ENCODE measurements around the gene ANKRD60. TPM values are rescaled to one million over a fixed set of nuclear protein-coding genes. Genes with fewer than 3 reads are reported as not detected.

ANKRD60 gene
- total and polyA plus RNA-seq, 2 of the 4 experiments (the other 2 are of a cell fraction), result not detected

- H3K9ac ChIP-seq (ENCODE audit: low read depth, low read length), result peak overlapping the region; percentile 6; the same call in 1 of the 2 replicates
- H4K5ac ChIP-seq (ENCODE audit: low read depth, low read length), result no peak overlapping the region
- no peak overlapping the region for H4K91ac ChIP-seq (ENCODE audit: insufficient read depth, low read depth, low read length)
- peak; percentile 71 for DNase-seq
- peak; percentile 90 for ATAC-seq (ENCODE audit: low read depth)
- in situ Hi-C loops (cut with MboI; ENCODE audit: low sequenced_read_pairs), result no loop called here
- no peak overlapping the region for H2BK15ac ChIP-seq (ENCODE audit: low read depth, low read length)
- peaks cover 25% of the 10 kb centered on the region for H3K9me1 ChIP-seq (ENCODE audit: insufficient read depth, low read length)
- H2BK5ac ChIP-seq (ENCODE audit: low read depth, low read length, poor library complexity, severe bottlenecking), result peak overlapping the region; percentile 63
- peak overlapping the region; percentile 38; the same call in 1 of the 2 replicates for H3K56ac ChIP-seq (ENCODE audit: extremely low read depth, insufficient read depth, low read length)
- 0% methylated on average over 2 of the region's 9 CpGs; no CpG with 5 or more reads in 1 of the 2 experiments for WGBS, 2 experiments (ENCODE audit: extremely low coverage in 2 of 2, insufficient read length in 1 of 2)
- TF ChIP-seq FOS (IDR thresholded peaks at IDR 0.05; ENCODE audit: low read depth, low read length) (no peak; the same call in 1 of the 2 replicates), CEBPB (IDR thresholded peaks at IDR 0.05; ENCODE audit: low read depth, low read length) (peak; percentile 26; the same call in 1 of the 2 replicates)
- POLR2A ChIA-PET (ENCODE audit: unreplicated experiment), result no interaction called here
- H3K27me3 ChIP-seq (ENCODE audit: control insufficient read depth, insufficient read depth, low read length), result no peaks in the 10 kb centered on the region
- H3K14ac ChIP-seq (replicated peaks; ENCODE audit: low read depth, low read length), result no peak overlapping the region
- H3K4me3 ChIP-seq (ENCODE audit: insufficient read depth, low read depth, low read length), result peak overlapping the region; percentile 0; the same call in 1 of the 2 replicates
- CTCF ChIA-PET, result interaction anchor here (0.8 kb wide), 1 partner anchor 75 kb away, joined by 3 read pairs; no protein-coding TSS in a partner anchor
- H3K36me3 ChIP-seq (ENCODE audit: control insufficient read depth, insufficient read depth, low read length), result peaks cover 15% of the 10 kb centered on the region
- no peak overlapping the region for H2AK5ac ChIP-seq (ENCODE audit: low read depth, low read length)
- peaks cover 8 to 43% of the 10 kb centered on the region in 2 experiments; a peak in 3 of 4 replicates for H3K79me1 ChIP-seq (ENCODE audit: low read depth in 1 of 2, low read length in 2 of 2)
- 0 out of 2 replicates have a peak overlapping the region, but pooled peaks have one; percentile 44 for H2BK120ac ChIP-seq (ENCODE audit: low read depth, low read length)
- intact Hi-C loops (cut with micrococcal nuclease), result no loop called here
- peak overlapping the region; percentile 54; the same call in 1 of the 2 replicates for H3K27ac ChIP-seq (ENCODE audit: insufficient read depth, low read length)
- peak overlapping the region; percentile 1; the same call in 1 of the 2 replicates for H3K18ac ChIP-seq (ENCODE audit: low read depth, low read length)
- dilution Hi-C loops (cut with HindIII; ENCODE audit: low sequenced_read_pairs, unreplicated experiment), result no loop called here
- H2AFZ ChIP-seq (replicated peaks; ENCODE audit: low read length, poor library complexity), result peak overlapping the region; percentile 44
- H3K4me2 ChIP-seq (ENCODE audit: low read depth, low read length), result peak overlapping the region; percentile 80
- no peak overlapping the region for H2AK9ac ChIP-seq (replicated peaks; ENCODE audit: low read depth, low read length, poor library complexity)
- no peaks in the 10 kb centered on the region for H3K9me3 ChIP-seq (ENCODE audit: control insufficient read depth, insufficient read depth, low read length)
- peaks cover 11% of the 10 kb centered on the region for H3K4me1 ChIP-seq (ENCODE audit: control insufficient read depth, insufficient read depth, low read length)
- no peak overlapping the region for H3K4ac ChIP-seq (ENCODE audit: low read depth, low read length)
- H3K23ac ChIP-seq (ENCODE audit: low read depth, low read length), result peak overlapping the region; percentile 4; the same call in 1 of the 2 replicates
- peaks cover 8% of the 10 kb centered on the region for H4K20me1 ChIP-seq (ENCODE audit: insufficient read depth, low read length)
- H2BK20ac ChIP-seq (ENCODE audit: low read depth, low read length), result no peak overlapping the region
- no TSS peak for BruUV-seq (replicated peaks)
- no peak overlapping the region for H4K8ac ChIP-seq (ENCODE audit: low read depth in 2 of 2, low read length in 2 of 2)
Observed at GRCh38 chr20:58271606-58272351, 43.3 kb upstream of the ANKRD60 start.

Data from IMR-90 (cell line).